ENCODE measurements around the gene PRUNE2.

PRUNE2 gene

DNA sequence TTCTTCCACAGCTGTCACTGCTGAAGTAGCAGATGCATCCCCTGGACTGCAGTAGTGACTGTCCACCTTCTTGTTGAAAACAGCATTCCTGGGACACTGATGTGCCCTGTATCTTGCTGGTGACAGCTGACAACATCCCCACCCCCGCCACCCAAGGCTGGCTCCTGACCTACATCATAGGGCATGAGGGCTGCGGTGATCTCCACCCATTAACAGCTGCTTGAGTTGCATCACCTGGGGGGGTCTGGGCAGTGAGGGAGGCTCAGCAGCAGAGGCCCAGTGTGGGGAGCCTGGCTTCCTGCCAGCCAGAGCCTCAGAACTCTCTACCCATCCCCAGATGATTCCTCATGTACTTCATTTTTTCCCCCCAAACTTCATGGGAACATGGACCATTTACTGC is 4.1 kb downstream of the PRUNE2 start:
- no peak for DNase-seq

GRCh38 chr9:76900884-76901440 is 5.0 kb downstream of the PRUNE2 start:
- no peak for DNase-seq

DNA sequence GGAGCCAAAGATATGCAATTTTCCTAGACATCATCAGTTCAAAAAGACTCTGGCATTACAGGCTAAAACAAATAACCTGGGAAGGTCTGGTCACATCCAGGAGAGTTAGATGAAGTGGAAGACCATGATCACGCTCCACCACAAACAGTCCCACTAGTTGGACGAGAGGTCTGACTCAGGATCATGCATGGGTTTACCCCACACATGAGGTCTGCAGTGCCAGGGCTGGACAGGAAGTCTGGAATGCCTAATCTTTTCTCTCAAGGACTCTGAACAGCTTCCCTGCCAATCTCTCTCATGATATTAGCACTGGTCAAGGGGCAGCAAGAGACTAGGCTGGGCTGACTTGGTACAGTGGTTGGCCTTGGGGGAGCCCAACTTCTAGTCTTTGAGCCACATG is 7.1 kb downstream of the PRUNE2 start:
- DNase-seq: no peak

- no peak for DNase-seq
These were observed 7.9 kb downstream of the PRUNE2 start for GRCh38 chr9:76897804-76898525.

GRCh38 chr9:76896035-76896434 is 9.9 kb downstream of the PRUNE2 start:
- DNase-seq: no peak

DNA sequence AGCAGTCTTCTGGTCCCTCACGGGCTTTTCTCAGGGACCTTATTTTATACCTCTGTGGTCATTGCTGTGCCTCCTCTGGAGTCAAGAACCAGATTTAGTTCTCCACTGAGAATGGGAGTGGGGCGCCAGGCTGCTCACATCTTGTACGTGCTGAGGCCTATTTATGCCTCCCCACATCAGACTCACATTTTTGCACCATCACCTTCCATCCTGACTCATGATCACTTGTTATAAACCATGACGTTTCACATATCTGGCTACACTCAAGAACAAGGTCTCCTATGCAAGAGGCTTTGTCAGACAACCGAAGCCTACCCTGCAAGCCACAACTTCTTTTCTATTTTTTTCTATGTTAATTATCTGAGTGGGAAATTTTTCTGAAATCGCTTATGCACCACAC is 10.7 kb downstream of the PRUNE2 start:
- no peak for DNase-seq

GRCh38 chr9:76894198-76894597 is 11.7 kb downstream of the PRUNE2 start:
- DNase-seq: no peak

DNA sequence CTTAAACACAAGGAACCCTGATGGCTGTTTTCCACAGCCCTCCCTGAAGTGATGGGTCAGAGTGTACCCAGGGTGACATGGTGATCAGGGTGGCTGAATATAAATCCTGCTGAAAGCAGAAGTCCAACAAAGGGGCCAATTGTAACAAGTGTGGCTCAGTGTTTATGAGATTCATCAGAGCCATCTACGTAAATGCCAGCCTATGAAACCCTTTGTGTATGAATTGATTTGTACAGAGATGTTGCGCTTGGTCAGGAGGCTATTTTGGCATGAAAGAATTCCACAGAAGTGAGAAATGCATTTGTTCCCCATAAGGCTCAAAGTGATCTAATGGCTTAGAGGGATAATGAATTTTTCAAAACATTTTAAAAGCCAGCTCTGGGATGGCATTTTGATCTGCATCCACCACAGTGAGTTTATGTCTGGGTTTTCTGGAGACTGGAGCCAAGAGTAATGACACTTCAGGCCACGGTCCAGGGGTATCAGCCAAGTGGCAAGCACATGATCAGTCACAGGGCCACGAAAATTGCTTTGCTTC is 12.4 kb downstream of the PRUNE2 start:
- DNase-seq: no peak

GRCh38 chr9:76891874-76892273 is 14.0 kb downstream of the PRUNE2 start:
- DNase-seq: no peak

DNA sequence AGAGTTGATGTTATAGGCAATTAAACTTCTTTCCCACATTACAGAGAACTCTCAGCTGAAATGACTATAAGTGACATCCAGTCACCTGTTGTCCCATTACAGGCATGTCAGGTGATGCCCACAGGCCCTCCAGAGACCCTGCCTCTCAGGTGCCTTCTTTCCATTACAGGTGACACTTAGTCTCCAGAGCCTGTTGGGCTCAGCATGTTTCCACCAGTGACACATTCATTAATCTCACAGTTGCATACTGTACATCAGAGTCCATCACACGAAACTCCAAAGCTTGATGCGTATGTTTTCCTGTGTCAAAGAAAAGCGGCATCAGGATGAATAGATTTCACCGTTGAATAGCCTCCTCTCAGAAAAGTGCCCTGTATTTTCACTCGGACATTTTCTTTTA is 14.6 kb downstream of the PRUNE2 start:
- DNase-seq: no peak

DNA sequence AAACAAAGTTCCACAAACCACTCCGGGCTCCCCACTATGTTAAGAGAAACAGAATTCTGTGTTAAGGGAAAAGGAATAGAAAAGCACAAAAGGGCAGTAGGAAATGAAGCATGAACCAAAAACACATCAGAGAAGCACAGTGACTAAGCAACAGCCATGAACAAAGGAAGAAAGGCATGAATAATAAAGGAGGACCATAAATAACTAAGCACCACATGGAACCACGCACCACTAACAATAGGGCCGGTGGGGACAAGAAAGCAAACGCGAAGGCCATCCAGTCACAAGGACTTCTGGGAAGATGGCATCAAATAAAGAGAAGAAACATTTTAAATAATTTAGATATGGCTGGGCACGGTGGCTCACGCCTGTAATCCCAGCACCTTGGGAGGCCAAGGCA is 18.0 kb downstream of the PRUNE2 start:
- DNase-seq: no peak

GRCh38 chr9:76887003-76887821 is 18.7 kb downstream of the PRUNE2 start:
- no peak for DNase-seq

- DNase-seq: no peak
These were observed 19.6 kb downstream of the PRUNE2 start for GRCh38 chr9:76886318-76886717.

DNA sequence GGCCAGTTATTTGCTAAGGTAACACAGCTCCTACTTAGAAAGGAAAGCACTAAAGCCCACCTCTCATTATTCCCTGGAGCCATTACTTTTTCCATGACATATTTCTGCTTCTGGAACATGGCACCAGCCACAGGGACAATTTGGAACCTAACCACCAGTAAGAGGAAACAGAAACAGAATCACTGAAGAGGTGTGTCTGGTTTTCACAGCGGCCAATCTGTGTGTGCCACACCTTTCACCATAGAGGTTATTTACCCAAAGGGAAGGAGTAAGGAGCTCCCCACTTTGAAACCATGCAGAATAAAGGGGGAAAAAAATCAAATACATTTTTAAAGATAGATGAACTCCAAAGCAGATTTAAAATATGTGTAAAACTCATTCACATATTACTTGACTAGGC is 21.1 kb downstream of the PRUNE2 start:
- no peak for DNase-seq

DNA sequence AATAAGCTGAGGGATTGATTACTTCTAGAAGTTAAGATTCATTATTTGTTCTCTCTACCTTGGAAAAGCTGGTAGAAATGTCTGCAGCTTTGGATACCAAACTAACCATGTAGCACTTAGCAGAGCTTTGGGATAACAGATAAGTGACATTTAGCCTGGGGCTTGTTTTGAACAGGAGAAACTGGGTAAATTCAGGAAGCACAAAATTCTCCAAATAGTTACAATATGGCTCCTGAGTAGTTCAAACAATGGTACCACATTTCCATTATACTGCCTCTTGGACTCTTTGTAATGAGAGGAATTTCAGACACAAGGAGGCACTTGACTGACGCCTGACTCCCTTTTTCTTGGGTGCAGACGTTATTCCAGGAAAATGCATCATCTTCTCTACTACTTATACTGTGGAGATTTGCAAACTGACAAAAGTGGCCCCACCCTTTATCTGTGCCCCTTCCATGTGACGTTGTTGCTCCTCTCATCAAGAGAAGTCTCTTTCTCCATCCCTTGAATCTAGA is 22.5 kb downstream of the PRUNE2 start:
- DNase-seq: no peak

GRCh38 chr9:76882686-76883085 is 23.2 kb downstream of the PRUNE2 start:
- DNase-seq: no peak

DNA sequence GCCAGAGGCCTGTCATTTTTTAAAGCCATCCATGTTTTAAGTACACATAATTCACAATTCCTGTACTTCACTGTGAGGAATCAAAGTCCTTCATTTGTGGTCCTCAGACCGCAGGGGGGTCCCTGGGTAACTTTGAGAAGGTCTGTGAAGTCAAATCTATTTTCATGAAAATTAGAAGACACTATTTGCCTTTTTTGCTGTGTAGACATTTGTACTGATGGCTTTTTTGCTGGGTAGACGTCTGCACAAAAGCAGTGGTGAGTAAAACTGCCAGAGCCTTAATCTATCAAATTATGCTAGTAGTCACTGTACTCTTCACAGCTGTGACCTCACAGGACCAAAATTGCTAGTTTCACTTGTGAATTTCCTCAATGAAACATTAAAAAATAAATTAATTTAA is 25.7 kb downstream of the PRUNE2 start:
- DNase-seq: no peak

- no peak for DNase-seq
These were observed 27.0 kb downstream of the PRUNE2 start for GRCh38 chr9:76878933-76879332.

- DNase-seq: no peak
These were observed 28.0 kb downstream of the PRUNE2 start for GRCh38 chr9:76877961-76878360.

DNA sequence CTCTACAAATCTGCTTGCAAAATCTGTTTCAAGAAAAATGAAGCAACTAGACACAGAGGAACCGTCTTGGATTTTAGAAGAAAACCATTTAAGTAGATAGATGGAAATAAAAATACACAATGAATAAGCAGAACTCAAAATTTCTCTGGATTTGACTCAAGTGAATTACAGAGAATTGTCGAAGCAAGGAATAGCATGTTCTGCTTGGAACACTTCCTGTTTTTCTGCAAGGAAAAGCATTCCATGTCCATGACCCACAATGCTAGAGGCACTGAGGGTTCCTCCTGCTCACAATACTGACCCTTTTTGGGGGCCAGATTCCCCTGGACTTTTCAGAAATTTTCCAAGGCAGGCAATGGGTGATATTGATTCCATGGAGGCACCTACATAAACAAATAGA is 29.8 kb downstream of the PRUNE2 start:
- DNase-seq: no peak

GRCh38 chr9:76873821-76874220 is 32.1 kb downstream of the PRUNE2 start:
- DNase-seq: no peak

- no peak for DNase-seq
These were observed 32.7 kb downstream of the PRUNE2 start for GRCh38 chr9:76873056-76873792.

DNA sequence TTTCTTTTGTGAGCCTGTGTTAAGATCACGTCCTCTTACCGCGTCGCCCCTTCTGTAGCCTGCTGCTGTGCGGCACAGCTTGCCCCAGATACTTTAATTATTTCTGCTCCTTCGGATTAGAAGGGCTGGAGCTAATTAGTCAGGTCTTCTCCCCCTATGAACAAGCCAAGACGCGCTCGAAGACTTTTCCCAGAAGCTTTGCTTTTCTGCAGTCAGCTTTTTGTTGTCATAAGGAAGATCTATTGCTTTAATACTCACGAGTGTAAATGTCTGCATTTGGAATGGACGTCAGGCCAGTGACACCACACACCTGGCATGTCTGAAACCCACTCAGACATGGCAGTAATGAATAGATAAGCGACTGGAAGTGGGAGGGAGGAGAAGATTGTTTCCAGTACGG is 37.0 kb downstream of the PRUNE2 start:
- DNase-seq: no peak

Measured in stimulated activated CD4-positive, alpha-beta T cell treated with anti-CD3 and anti-CD28 coated beads, Interleukin-12 subunit alpha, Interleukin-12 subunit beta, amount 100 ng/mL, for 4 hours (primary cell).